B cell (primary cell): ENCODE measurements around the gene CABLES1.

Source experiments
- CTCF ChIP-seq: fragments of 200-600 bp; IDR thresholded peaks from one replicate; pipeline ENCODE4 v1.8.0; 2022; ENCODE audit warnings: antibody characterized with exemption, mild to moderate bottlenecking
- EZH2 ChIP-seq: IDR thresholded peaks from 2 replicates; pipeline ENCODE4 v1.6.1; 2012; ENCODE audit warnings: borderline replicate concordance, low read depth, mild to moderate bottlenecking, moderate library complexity, low read length; ENCODE audit not compliant: insufficient read depth, poor library complexity, severe bottlenecking

GRCh38 chr18:23307567-23308295, 172.4 kb downstream of the CABLES1 start:
- no peak for TF ChIP-seq CTCF
- TF ChIP-seq EZH2 = no peak
